CD4-positive, alpha-beta T cell treated with Interleukin-6 for 4 hours (primary cell): Measurements from ENCODE around the gene TDRD3.

Experiments
- DNase-seq: peaks from one replicate; pipeline ENCODE4 v3.0.0-alpha.2; 2020; ENCODE audit warnings: mixed read lengths

Gene TDRD3

GRCh38 chr13:60463787-60464186, 66.8 kb downstream of the TDRD3 start:
- no peak for DNase-seq

- no peak for DNase-seq
These were observed 70.1 kb downstream of the TDRD3 start for GRCh38 chr13:60467098-60467497.

- no peak for DNase-seq
These were observed 82.3 kb downstream of the TDRD3 start for GRCh38 chr13:60479273-60479672.

- DNase-seq, result no peak
These were observed 85.0 kb downstream of the TDRD3 start for GRCh38 chr13:60482012-60482411.

GRCh38 chr13:60484865-60485264, 87.8 kb downstream of the TDRD3 start:
- DNase-seq, result no peak

GRCh38 chr13:60491531-60491930, 94.5 kb downstream of the TDRD3 start:
- no peak for DNase-seq

GRCh38 chr13:60492187-60492586, 95.2 kb downstream of the TDRD3 start:
- no peak for DNase-seq

GRCh38 chr13:60494296-60494695, 97.3 kb downstream of the TDRD3 start:
- DNase-seq, result no peak

- no peak for DNase-seq
These were observed 104.2 kb downstream of the TDRD3 start for GRCh38 chr13:60501236-60501635.

GRCh38 chr13:60509601-60510386, 112.8 kb downstream of the TDRD3 start:
- DNase-seq, result no peak

- DNase-seq, result no peak
These were observed 114.6 kb downstream of the TDRD3 start for GRCh38 chr13:60511637-60512036.

- DNase-seq, result no peak
These were observed 117.9 kb downstream of the TDRD3 start for GRCh38 chr13:60514891-60515290.

GRCh38 chr13:60519496-60519895, 122.5 kb downstream of the TDRD3 start:
- DNase-seq, result no peak

- DNase-seq, result no peak
These were observed 124.0 kb downstream of the TDRD3 start for GRCh38 chr13:60520902-60521569.

GRCh38 chr13:60538566-60538965, 141.5 kb downstream of the TDRD3 start:
- DNase-seq, result no peak

GRCh38 chr13:60540276-60540675, 143.3 kb downstream of the TDRD3 start:
- no peak for DNase-seq

GRCh38 chr13:60562096-60562780, 165.2 kb downstream of the TDRD3 start:
- DNase-seq, result no peak

GRCh38 chr13:60571571-60571970, 174.6 kb downstream of the TDRD3 start:
- DNase-seq, result no peak

GRCh38 chr13:60572003-60572798, 175.2 kb downstream of the TDRD3 start:
- DNase-seq, result no peak

- DNase-seq, result no peak
These were observed 175.8 kb downstream of the TDRD3 start for GRCh38 chr13:60572855-60573254.

- no peak for DNase-seq
These were observed 177.7 kb downstream of the TDRD3 start for GRCh38 chr13:60574735-60575134.

GRCh38 chr13:60575142-60575541, 178.1 kb downstream of the TDRD3 start:
- DNase-seq, result no peak

GRCh38 chr13:60577761-60578160, 180.7 kb downstream of the TDRD3 start:
- no peak for DNase-seq
